DMS 273 (cell line): ENCODE data around the gene CACHD1.

Experiments used
- DNase-seq: peaks from one replicate; lab custom pipeline; 2025; ENCODE audit not compliant: unreplicated experiment; lab: John Stamatoyannopoulos, UW

The CACHD1 gene

DNA sequence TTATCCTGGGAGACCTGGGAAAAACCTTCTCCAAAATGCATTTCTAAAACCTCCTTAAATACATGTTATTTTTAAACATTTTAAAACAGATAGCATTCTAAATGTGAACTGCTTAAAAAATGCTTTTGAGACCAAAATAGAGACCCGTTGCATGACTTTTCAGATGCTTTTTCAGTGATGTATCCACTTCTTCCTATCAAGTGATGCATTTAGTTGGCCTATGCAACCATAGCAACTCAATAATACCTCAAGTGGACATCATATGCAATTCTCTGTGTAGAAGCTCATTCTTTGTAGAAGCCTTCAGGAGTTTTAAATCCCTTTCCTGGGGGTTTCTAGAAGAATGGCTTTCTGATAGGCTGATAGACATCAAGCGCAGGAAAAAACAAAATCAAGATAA is 180.5 kb downstream of the CACHD1 start:
- no peak for DNase-seq

DNA sequence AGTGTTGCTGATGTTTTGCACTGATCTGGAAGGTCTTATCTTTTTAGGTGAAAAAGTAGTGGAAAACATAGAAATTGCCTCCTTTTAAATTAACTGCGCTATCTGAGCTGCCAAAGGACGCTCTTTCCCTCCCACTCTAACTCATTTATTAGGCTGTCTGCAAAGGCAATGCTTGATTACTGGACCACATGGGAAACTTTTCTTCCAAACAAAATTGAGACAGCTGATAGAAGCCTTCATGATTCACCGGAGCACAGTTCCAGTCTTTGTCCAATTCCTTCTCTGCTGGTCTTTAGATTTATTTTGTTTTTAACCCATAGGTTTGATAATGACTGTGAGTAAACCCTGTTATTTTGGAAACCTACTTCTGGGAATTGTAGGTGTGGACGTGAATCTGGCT is 181.9 kb downstream of the CACHD1 start:
- no peak for DNase-seq

GRCh38 chr1:64653466-64653865 is 183.5 kb downstream of the CACHD1 start:
- DNase-seq = no peak

- no peak for DNase-seq
These were observed 184.8 kb downstream of the CACHD1 start for GRCh38 chr1:64654519-64655341.

- no peak for DNase-seq
These were observed 185.9 kb downstream of the CACHD1 start for GRCh38 chr1:64655861-64656260.

GRCh38 chr1:64659478-64660138 is 189.7 kb downstream of the CACHD1 start:
- DNase-seq = no peak

DNA sequence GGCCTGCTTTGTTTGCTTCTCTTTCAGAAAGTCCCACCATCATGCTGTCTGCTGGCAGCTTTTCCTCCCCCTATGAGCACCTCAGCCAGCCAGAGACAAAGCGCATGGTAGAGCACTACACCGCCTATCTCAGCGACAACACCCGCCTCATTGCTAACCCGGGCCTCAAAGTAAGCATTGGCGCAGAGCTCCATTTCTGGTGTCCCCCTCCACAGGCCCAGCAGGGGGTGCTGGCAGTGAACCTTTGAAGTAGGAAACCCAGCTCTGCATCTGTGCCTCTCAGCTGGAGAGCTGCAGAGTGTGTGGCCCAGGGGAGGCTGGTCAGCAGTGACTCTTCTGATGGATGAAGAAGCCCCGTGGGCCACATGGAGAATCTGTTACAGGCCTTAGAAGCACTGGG is 193.7 kb downstream of the CACHD1 start:
- peak; percentile 57 for DNase-seq

DNA sequence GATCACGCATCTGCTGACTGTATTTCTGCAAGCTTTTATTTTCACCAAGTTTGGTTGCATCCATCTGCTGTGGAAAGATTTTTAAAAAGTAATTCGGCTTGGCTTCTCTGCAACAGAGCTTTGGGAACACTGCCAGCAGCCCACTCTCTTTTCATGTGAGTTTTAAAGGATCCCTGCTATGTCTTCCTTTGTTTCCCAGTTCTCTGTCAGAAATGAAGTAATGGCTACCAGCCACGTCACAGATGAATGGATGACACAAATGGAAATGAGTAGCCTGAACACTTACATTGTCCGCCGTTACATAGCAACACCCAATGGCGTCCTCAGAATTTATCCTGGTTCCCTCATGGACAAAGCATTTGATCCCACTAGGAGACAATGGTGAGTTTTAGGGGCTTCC is 194.4 kb downstream of the CACHD1 start:
- DNase-seq = no peak

GRCh38 chr1:64669098-64669675 is 199.3 kb downstream of the CACHD1 start:
- DNase-seq = no peak

DNA sequence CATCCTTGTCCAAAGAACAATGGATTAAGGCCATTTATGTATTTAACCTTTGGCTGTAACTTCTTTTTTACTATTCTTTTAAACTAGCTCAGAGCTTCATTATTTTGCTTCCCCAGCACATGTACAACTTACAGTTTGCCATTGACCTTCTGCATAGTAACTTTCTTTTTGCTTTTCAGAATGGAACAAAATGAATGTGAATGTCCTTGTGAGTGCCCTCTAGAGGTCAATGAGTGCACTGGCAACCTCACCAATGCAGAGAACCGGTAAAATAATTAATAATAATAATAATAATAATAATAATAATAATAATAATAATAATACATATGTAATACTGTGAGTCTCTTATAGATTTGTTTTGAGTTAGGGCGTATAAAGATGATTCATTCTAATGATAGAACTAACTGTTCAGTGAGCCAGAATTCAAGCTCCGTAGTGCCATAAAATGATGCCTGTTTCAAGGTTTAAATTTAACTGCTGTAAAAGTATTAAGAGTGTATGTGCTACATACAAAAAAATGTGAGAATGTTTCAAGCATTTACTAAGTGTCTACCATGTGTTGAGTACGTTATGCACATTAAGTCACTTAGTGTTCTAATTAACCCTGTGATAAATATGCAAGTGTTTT is 205.9 kb downstream of the CACHD1 start:
- peak; percentile 38 for DNase-seq

GRCh38 chr1:64676386-64676785 is 206.5 kb downstream of the CACHD1 start:
- no peak for DNase-seq

- DNase-seq = no peak
These were observed 207.6 kb downstream of the CACHD1 start for GRCh38 chr1:64677532-64677931.

DNA sequence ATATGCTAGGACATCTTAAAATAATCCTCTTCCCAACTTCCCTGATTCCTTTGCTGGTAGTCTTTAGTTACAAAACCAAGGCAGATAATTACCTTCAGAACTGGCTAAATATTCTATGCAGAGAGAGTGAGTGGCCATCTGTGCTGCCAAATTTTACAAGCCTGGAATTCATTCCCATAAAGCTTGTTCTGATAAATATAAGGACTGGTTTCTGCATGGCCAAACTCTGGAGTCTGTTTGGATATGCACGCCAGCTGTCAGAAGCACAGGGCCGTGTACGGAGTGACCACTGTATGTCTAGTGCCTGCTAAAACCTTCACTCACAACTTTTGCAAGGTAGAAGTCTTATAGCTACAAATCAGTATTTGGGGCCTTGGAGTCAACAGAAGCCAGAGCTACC is 208.4 kb downstream of the CACHD1 start:
- DNase-seq = peak; percentile 36

DNA sequence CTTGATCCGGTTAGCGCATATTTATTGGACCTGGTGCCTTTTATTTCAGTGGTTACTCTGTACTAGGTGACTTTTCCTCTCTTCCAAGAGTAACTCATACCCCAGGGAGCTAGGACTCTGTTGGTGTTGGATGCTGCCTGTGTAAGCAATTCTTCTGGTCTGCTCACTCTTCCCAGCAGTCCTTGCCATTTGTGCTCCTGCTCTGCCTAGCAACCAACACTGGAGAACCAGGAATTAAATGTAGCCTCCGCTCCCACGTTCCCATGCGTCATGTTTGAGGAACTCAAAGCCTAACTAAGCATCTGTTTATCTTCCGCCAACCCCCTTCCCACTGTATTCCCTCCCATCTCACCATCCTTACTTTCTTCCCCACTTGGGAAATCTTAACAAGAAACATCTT is 209.2 kb downstream of the CACHD1 start:
- DNase-seq = no peak

DNA sequence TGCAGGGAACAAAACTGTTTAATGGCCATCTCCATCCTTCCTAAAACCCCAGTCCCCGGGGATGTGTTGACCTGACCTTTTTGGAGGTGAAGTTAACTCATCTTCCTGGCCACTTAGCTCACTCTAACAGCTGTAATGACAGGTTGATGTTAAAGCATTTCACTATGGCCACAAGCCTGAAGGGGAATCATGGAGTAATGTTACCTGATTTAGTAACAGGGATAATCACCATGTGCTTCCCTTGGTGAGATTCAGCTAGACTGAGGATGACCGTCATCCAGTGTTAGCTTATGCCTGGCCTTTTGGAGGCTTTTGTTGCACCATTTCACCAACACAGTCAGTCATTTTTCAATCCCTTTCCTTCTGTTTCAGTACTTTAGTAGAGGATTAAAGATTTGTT is 210.7 kb downstream of the CACHD1 start:
- no peak for DNase-seq

DNA sequence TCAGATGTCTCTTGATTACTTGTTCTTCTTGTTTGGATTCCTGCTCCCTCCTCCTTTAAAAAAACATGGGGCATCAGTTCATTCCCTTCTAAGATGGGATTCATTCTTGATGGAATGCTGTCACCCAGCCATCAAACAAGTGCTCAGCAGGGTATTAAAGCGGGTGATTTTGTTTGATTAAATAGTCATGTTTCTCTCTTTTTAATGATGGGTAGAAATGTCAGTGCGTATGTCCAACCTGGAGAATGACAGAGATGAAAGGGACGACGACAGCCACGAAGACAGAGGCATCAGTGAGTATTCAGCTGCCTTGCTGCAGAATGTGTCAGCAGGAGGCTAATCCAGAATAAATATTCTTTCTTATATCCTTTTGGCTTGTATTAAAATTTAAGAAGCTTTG is 211.1 kb downstream of the CACHD1 start:
- DNase-seq = no peak

- no peak for DNase-seq
These were observed 213.5 kb downstream of the CACHD1 start for GRCh38 chr1:64683419-64683818.

DNA sequence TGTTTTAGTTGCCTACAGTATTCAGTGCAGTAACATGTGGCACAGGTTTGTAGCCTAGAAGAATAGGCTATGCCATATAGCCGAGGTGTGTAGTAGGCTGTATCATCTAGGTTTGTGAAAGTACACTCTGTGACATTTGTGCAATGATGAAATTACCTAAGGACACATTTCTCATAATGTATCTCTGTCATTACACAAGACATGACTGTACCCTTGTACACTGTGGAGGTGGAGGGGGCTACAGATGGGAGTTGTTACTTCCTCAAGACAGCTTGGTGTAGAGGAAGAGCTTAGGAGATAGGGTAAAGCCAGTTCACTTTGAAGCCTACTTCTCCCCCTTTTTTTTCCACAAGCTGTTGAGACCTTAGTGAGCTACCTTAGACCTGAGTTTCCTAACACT is 215.3 kb downstream of the CACHD1 start:
- DNase-seq = no peak

- DNase-seq = no peak
These were observed 215.9 kb downstream of the CACHD1 start for GRCh38 chr1:64685765-64686341.

DNA sequence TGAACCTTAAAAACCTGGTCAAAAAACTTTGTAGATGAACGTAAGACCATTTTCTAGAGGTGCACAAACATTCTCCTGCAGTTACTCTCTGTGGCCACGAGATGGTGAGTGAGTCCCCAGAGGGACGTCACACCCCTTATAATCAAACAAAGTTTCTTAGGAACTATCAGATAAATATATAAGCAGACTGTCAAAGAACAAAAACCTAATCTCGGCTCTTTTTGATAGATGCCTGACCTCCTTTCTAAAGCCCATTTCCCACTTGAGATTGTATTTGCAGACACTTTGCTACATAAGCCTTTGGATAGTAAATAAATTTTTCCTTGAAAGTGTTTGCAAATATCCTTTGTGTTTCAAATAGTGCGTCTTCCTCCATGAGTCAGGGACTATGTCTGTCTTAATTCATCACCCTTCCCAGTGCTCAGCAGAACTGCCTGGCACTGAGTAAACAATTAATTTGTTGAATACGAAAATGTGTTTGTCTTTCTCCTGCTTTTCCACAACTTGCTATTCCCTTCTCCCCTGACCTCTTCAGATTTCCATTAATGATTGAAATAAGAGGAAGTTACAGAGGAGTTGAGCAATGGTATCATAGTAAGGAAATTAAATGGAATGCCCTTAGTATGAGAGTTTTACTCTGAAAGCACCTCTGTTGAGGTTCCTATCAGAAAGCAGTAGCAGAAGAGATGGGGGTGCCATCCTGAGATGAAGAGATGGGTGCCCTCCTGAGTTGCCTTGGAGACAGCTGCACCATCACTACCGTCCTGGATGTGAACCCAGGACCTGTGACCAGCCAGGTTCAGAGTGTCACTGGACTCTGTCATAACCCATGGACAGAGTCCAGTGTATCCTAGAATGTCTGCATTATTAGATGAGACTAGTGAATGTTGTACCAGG is 217.1 kb downstream of the CACHD1 start:
- DNase-seq = peak; percentile 68
